Measurements from ENCODE around the gene PRSS23. TPM values are rescaled to one million over a fixed set of nuclear protein-coding genes. Genes with fewer than 3 reads are reported as not detected.
A peak's percentile ranks its signal among the peaks of the same experiment; 100 is the strongest.

The PRSS23 gene
- total and polyA plus RNA-seq, 3 experiments from 2014 or later = 4.0 to 13.3 (median 4.9) TPM

DNA sequence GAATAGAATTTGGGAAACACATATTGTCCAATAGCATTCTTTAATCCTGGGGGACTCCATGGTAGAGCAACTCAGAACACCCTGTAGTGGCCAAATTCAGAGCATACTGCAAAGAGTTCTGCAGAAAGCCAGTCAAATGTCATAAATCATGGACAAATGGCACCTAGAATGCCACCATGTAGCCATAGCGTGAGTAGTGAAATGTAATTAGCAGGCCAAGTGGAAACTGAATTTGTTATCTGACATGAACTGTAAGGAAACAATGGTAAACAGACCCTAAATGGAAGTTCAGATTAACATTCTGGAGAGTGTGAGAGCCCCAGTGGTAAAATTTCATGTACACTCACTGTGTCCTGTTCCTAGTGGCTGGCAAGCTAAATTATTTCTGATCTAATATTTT lies 7.0 kb upstream of the PRSS23 start:
- Mint-ChIP-seq H3K9me3 (no peaks in the 10 kb centered on the region), H3K4me1 (no peaks in the 10 kb centered on the region), H3K27ac (no peak overlapping the region), H3K4me3 (no peak overlapping the region), H3K36me3 (no peaks in the 10 kb centered on the region), H3K27me3 (peaks cover 4 to 27% of the 10 kb centered on the region in 2 donors)
- ChIA-PET POLR2A (no interaction called here), CTCF (no interaction called here)
- Histone ChIP-seq H3K4me3 (ENCODE audit: low read length) (no peak overlapping the region), H3K27me3 (ENCODE audit: insufficient read depth, low read length, poor library complexity, severe bottlenecking) (no peaks in the 10 kb centered on the region), H3K4me1 (ENCODE audit: insufficient read depth, low read length) (no peaks in the 10 kb centered on the region), H3K36me3 (ENCODE audit: insufficient read depth, low read length) (no peaks in the 10 kb centered on the region), H3K27ac (ENCODE audit: low read depth, low read length) (no peak overlapping the region), H3K9me3 (ENCODE audit: low read length) (no peaks in the 10 kb centered on the region)
- no peak for DNase-seq

DNA sequence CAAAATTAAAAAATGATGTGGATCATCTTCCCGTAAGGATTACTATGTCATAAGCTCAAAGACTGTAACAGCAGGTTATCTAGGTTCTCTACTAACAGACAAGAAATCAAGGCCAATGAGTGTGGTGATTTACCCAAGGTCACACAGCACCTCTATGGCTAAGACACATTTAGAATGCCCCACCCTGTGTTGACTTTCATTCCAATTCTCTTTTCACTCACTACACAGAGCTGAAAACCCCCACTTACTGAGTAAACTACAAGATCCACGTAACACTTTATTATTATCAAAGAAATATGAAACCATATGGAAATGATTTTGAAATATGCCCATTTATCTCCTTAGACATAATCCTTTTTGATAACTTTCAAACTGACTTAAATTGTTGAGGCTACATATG lies 4.8 kb upstream of the PRSS23 start:
- Histone ChIP-seq H3K9me3 (ENCODE audit: low read length) (no peaks in the 10 kb centered on the region), H3K4me3 (ENCODE audit: low read length) (no peak overlapping the region), H3K27me3 (ENCODE audit: insufficient read depth, low read length, poor library complexity, severe bottlenecking) (no peaks in the 10 kb centered on the region), H3K27ac (ENCODE audit: low read depth, low read length) (no peak overlapping the region), H3K36me3 (ENCODE audit: insufficient read depth, low read length) (no peaks in the 10 kb centered on the region), H3K4me1 (ENCODE audit: insufficient read depth, low read length) (no peaks in the 10 kb centered on the region)
- Mint-ChIP-seq H3K36me3 (no peaks in the 10 kb centered on the region), H3K27me3 (peaks cover 5 to 33% of the 10 kb centered on the region in 2 donors), H3K4me1 (no peaks in the 10 kb centered on the region), H3K27ac (no peak overlapping the region), H3K9me3 (no peaks in the 10 kb centered on the region), H3K4me3 (no peak overlapping the region)
- POLR2A ChIA-PET = no interaction called here
- CTCF ChIA-PET = no interaction called here
- no peak for DNase-seq

DNA sequence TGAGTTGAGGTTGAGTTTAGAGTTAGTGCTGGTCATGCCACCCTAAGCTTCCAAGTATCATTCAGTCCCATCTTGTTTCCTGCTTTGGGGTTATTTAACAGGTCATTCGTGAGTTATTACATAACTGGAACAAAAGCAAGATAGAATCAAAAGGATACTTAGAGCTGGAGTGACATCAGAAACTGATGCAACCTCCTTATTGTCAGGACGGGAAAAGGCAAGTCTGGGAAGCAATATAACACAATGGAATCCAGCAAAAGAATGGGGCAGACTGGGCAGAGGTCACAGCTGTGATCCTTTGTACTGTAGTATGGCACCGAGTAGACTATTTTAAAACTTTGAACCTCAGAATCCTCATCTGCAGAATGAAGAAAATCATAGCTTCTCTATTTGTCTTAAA lies 4.4 kb upstream of the PRSS23 start:
- H3K9me3 Mint-ChIP-seq = no peaks in the 10 kb centered on the region
- no peaks in the 10 kb centered on the region for H3K36me3 Mint-ChIP-seq
- peaks cover 2 to 4% (median 3%) of the 10 kb centered on the region in 3 donors for H3K4me1 Mint-ChIP-seq
- POLR2A ChIA-PET = no interaction called here
- CTCF ChIA-PET = no interaction called here
- no peaks in the 10 kb centered on the region for H3K9me3 ChIP-seq (ENCODE audit: low read length)
- peaks cover 9 to 36% of the 10 kb centered on the region in 2 donors for H3K27me3 Mint-ChIP-seq
- no peaks in the 10 kb centered on the region for H3K27me3 ChIP-seq (ENCODE audit: insufficient read depth, low read length, poor library complexity, severe bottlenecking)
- no peaks in the 10 kb centered on the region for H3K4me1 ChIP-seq (ENCODE audit: insufficient read depth, low read length)
- no peak overlapping the region for H3K27ac Mint-ChIP-seq
- H3K4me3 ChIP-seq (ENCODE audit: low read length) = no peak overlapping the region
- H3K27ac ChIP-seq (ENCODE audit: low read depth, low read length) = no peak overlapping the region
- H3K36me3 ChIP-seq (ENCODE audit: insufficient read depth, low read length) = no peaks in the 10 kb centered on the region
- H3K4me3 Mint-ChIP-seq = no peak overlapping the region
- DNase-seq = no peak

DNA sequence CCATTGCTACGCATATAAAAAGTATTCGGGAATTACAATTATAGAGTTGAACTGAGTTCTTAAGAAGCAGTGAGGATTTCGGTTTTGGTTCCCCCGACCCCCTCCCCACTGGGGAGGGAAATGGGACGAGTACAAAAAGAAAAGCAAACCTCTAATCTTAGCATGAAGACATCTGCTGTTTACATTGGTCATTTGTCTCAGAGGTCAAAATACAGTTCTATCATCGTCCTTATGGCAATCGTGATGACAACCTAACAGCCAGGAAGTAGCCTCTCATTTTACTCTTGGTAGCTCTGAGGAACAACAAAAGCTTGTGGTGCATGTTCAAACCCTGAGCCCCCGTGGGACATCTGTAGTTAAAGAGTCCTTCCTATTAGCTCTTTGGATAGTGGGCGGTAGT lies 3.2 kb upstream of the PRSS23 start:
- H3K27me3 ChIP-seq (ENCODE audit: insufficient read depth, low read length, poor library complexity, severe bottlenecking) = no peaks in the 10 kb centered on the region
- Mint-ChIP-seq H3K4me1 (peaks cover 3 to 14% (median 5%) of the 10 kb centered on the region in 3 donors), H3K36me3 (no peaks in the 10 kb centered on the region), H3K9me3 (no peaks in the 10 kb centered on the region), H3K27me3 (peaks cover 9 to 45% of the 10 kb centered on the region in 2 donors), H3K4me3 (no peak overlapping the region), H3K27ac (no peak overlapping the region)
- CTCF ChIA-PET = no interaction called here
- H3K9me3 ChIP-seq (ENCODE audit: low read length) = no peaks in the 10 kb centered on the region
- no peak for DNase-seq
- no peak overlapping the region for H3K4me3 ChIP-seq (ENCODE audit: low read length)
- POLR2A ChIA-PET = no interaction called here
- no peak overlapping the region for H3K27ac ChIP-seq (ENCODE audit: low read depth, low read length)
- no peaks in the 10 kb centered on the region for H3K36me3 ChIP-seq (ENCODE audit: insufficient read depth, low read length)
- no peaks in the 10 kb centered on the region for H3K4me1 ChIP-seq (ENCODE audit: insufficient read depth, low read length)

DNA sequence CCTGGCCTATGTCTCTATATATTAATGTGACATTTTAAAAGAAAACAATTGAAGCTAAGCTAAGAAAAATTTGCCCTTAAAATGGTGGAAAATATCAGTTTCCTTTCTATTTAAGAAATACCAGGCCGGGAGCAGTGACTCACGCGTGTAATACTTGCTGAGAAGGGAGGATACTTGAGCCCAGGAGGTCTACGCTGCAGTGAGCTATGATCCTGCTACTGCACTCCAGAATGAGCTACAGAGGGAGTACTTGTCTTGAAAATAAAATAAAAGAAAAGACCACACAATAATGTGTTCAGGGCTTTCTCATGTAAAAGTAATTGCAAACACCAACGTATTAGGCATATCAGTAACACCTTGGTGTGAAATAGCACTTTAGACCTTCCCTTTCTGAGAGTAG lies 1.4 kb upstream of the PRSS23 start:
- H3K9me3 Mint-ChIP-seq = no peaks in the 10 kb centered on the region
- no peaks in the 10 kb centered on the region for H3K9me3 ChIP-seq (ENCODE audit: low read length)
- ChIA-PET CTCF (interaction anchor here (0.8 kb wide), 1 partner anchor 12 kb away, joined by 3 read pairs; no protein-coding TSS in a partner anchor), POLR2A (no interaction called here)
- no peak for DNase-seq
- no peaks in the 10 kb centered on the region for H3K36me3 Mint-ChIP-seq
- no peak overlapping the region for H3K27ac Mint-ChIP-seq
- no peak overlapping the region for H3K4me3 ChIP-seq (ENCODE audit: low read length)
- H3K4me1 Mint-ChIP-seq = peaks cover 3 to 26% (median 5%) of the 10 kb centered on the region in 3 donors
- no peak overlapping the region for H3K27ac ChIP-seq (ENCODE audit: low read depth, low read length)
- H3K27me3 ChIP-seq (ENCODE audit: insufficient read depth, low read length, poor library complexity, severe bottlenecking) = no peaks in the 10 kb centered on the region
- H3K36me3 ChIP-seq (ENCODE audit: insufficient read depth, low read length) = no peaks in the 10 kb centered on the region
- H3K4me3 Mint-ChIP-seq = peak overlapping the region in 2 of 7 donors; percentile 14 to 24
- H3K27me3 Mint-ChIP-seq = peaks cover 9 to 49% of the 10 kb centered on the region in 2 donors
- no peaks in the 10 kb centered on the region for H3K4me1 ChIP-seq (ENCODE audit: insufficient read depth, low read length)

DNA sequence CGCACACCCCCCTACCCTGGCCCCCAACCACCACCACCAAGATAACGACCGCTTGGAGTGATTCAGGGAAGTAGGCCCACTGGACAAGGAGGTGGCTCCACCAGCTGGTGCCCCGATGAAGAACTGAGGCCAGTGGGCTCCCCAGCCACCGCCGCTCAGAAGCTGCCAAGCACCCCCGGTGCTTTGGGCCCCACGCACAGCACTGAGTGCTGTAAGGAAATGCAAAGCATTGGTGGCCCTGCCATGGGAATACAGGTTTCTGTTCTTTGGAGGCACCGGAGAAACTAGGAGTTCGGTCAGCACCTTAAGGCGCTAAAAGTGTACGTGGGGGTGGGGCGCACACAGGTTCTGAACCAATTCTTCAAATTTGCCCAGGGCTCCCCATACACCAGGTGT lies 664 bp upstream of the PRSS23 start:
- no peaks in the 10 kb centered on the region for H3K9me3 ChIP-seq (ENCODE audit: low read length)
- H3K4me1 ChIP-seq (ENCODE audit: insufficient read depth, low read length) = no peaks in the 10 kb centered on the region
- no peaks in the 10 kb centered on the region for H3K9me3 Mint-ChIP-seq
- H3K36me3 Mint-ChIP-seq = no peaks in the 10 kb centered on the region
- POLR2A ChIA-PET = no interaction called here
- no peaks in the 10 kb centered on the region for H3K36me3 ChIP-seq (ENCODE audit: insufficient read depth, low read length)
- H3K27ac Mint-ChIP-seq = peak overlapping the region in 1 of 8 donors; percentile 87
- H3K4me3 Mint-ChIP-seq = peak overlapping the region in 6 of 7 donors; percentile 54 to 74 (median 66)
- no peaks in the 10 kb centered on the region for H3K27me3 ChIP-seq (ENCODE audit: insufficient read depth, low read length, poor library complexity, severe bottlenecking)
- peaks cover 3 to 26% (median 8%) of the 10 kb centered on the region in 3 donors for H3K4me1 Mint-ChIP-seq
- DNase-seq = no peak
- peaks cover 9 to 49% of the 10 kb centered on the region in 2 donors for H3K27me3 Mint-ChIP-seq
- no peak overlapping the region for H3K27ac ChIP-seq (ENCODE audit: low read depth, low read length)
- no peak overlapping the region for H3K4me3 ChIP-seq (ENCODE audit: low read length)
- CTCF ChIA-PET = interaction anchor here (0.8 kb wide), 1 partner anchor 13 kb away, joined by 3 read pairs; no protein-coding TSS in a partner anchor

DNA sequence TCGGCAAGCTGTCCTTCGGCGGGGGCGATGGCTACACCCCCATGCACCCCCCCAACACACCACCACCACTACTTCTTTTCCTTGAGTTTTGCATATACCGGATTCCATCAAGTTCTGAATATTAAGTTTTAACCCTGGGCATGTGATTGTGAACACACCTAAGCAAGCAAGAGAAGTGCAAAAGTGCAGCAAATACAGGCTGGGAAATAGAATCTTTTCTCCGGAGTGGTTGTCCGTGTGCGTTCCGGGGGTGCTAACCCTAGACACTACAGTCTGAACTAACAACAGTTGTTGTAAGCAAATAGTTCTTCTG lies 574 bp downstream of the PRSS23 start:
- DNase-seq = no peak
- Mint-ChIP-seq H3K27ac (peak overlapping the region in 3 of 8 donors; percentile 40 to 64 (median 61)), H3K4me3 (peak overlapping the region; percentile 50 to 88 (median 75)), H3K4me1 (peaks cover 5 to 37% (median 12%) of the 10 kb centered on the region in 3 donors), H3K36me3 (no peaks in the 10 kb centered on the region), H3K9me3 (no peaks in the 10 kb centered on the region), H3K27me3 (peaks cover 9 to 43% of the 10 kb centered on the region in 2 donors)
- Histone ChIP-seq H3K27ac (ENCODE audit: low read depth, low read length) (no peak overlapping the region), H3K9me3 (ENCODE audit: low read length) (no peaks in the 10 kb centered on the region), H3K4me1 (ENCODE audit: insufficient read depth, low read length) (peaks cover 9% of the 10 kb centered on the region), H3K27me3 (ENCODE audit: insufficient read depth, low read length, poor library complexity, severe bottlenecking) (no peaks in the 10 kb centered on the region), H3K4me3 (ENCODE audit: low read length) (no peak overlapping the region), H3K36me3 (ENCODE audit: insufficient read depth, low read length) (no peaks in the 10 kb centered on the region)
- POLR2A ChIA-PET = no interaction called here
- CTCF ChIA-PET = no interaction called here

DNA sequence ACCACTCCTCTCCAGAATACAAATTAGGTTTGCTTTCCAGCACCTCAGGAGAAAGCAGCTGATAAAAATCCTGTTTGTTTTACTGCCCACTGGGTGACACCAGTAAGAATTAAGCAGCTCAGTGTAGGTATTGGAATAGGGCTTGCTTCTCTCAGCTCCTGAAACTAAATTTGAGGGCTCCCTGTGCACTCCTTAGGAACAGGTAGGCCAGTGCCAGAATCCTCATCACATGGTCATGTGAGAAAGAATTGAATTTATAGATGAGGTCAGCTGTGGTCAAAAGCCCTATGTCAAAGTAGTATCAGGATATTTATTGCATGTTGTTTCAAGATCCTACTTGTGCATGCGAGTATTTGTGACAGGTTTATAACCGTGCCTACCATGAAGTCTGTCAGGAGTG lies 1.0 kb downstream of the PRSS23 start:
- no peaks in the 10 kb centered on the region for H3K36me3 Mint-ChIP-seq
- no peaks in the 10 kb centered on the region for H3K9me3 ChIP-seq (ENCODE audit: low read length)
- ChIA-PET POLR2A (no interaction called here), CTCF (no interaction called here)
- DNase-seq = no peak
- no peak overlapping the region for H3K4me3 ChIP-seq (ENCODE audit: low read length)
- H3K27me3 Mint-ChIP-seq = peaks cover 9 to 42% of the 10 kb centered on the region in 2 donors
- H3K36me3 ChIP-seq (ENCODE audit: insufficient read depth, low read length) = no peaks in the 10 kb centered on the region
- peak overlapping the region in 3 of 7 donors; percentile 8 to 88 (median 75) for H3K4me3 Mint-ChIP-seq
- no peaks in the 10 kb centered on the region for H3K27me3 ChIP-seq (ENCODE audit: insufficient read depth, low read length, poor library complexity, severe bottlenecking)
- peak overlapping the region in 1 of 8 donors; percentile 64 for H3K27ac Mint-ChIP-seq
- H3K9me3 Mint-ChIP-seq = no peaks in the 10 kb centered on the region
- no peak overlapping the region for H3K27ac ChIP-seq (ENCODE audit: low read depth, low read length)
- peaks cover 10 to 42% (median 17%) of the 10 kb centered on the region in 3 donors for H3K4me1 Mint-ChIP-seq
- peaks cover 11% of the 10 kb centered on the region for H3K4me1 ChIP-seq (ENCODE audit: insufficient read depth, low read length)

DNA sequence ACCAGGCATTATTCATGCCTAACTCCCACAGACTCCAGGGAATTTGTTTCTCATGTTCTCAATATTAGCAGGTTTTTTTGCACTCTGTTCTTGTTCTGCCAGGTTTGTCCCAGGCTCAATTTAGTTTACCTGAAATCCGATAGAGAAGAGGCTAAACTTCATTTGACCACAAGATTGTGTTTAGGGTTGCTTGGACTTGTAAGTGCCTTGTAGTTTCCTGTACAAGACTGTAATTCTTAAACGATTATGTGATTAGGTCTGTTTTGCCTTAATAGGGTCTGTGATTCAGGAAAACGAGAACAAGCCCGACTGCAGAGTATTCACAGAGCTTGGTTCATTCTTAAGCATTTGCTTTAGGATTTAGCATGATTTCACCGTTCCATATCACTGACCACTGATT lies 1.8 kb downstream of the PRSS23 start:
- no peak for DNase-seq
- Histone ChIP-seq H3K27me3 (ENCODE audit: insufficient read depth, low read length, poor library complexity, severe bottlenecking) (no peaks in the 10 kb centered on the region), H3K36me3 (ENCODE audit: insufficient read depth, low read length) (no peaks in the 10 kb centered on the region), H3K27ac (ENCODE audit: low read depth, low read length) (no peak overlapping the region), H3K9me3 (ENCODE audit: low read length) (no peaks in the 10 kb centered on the region), H3K4me1 (ENCODE audit: insufficient read depth, low read length) (peaks cover 18% of the 10 kb centered on the region), H3K4me3 (ENCODE audit: low read length) (no peak overlapping the region)
- POLR2A ChIA-PET = no interaction called here
- CTCF ChIA-PET = no interaction called here
- Mint-ChIP-seq H3K27ac (peak overlapping the region in 1 of 8 donors; percentile 5), H3K9me3 (no peaks in the 10 kb centered on the region), H3K36me3 (no peaks in the 10 kb centered on the region), H3K4me1 (peaks cover 17 to 49% (median 24%) of the 10 kb centered on the region in 3 donors), H3K4me3 (peak overlapping the region in 2 of 7 donors; percentile 33 to 38), H3K27me3 (peaks cover 9 to 35% of the 10 kb centered on the region in 2 donors)

All from CD8-positive, alpha-beta memory T cell (primary cell).